ENCODE data around the gene INPP5A.

Gene INPP5A

DNA sequence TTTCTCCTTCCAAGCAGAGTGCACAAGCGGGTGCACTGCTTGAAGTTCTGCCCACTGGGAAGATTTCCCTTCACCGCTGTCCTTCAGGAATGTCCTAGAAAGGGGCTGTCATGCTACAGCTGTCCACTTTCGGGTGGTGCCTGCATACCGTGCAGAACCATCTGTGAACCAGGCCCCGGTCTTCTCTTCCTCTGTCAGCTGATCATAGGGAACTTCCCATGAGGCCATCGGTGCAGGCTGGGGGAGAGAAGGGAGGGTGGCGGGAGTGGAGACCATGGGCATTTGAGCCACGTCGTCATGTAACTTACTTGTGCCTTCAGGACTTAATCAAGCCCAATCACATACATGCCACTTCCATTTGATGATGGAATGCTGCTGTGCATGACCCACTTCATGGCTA, 136.7 kb downstream of the INPP5A start:
- in situ Hi-C loops (cut with MboI; ENCODE audit: low pct_unique_long_range_greater_than_20kb, low sequenced_read_pairs, unreplicated experiment) = no loop called here
- no peak for DNase-seq (ENCODE audit: low spot score)
- no peak for TF ChIP-seq CTCF (IDR thresholded peaks at IDR 0.05; ENCODE audit: extremely low read depth, insufficient read depth, missing control alignments)

DNA sequence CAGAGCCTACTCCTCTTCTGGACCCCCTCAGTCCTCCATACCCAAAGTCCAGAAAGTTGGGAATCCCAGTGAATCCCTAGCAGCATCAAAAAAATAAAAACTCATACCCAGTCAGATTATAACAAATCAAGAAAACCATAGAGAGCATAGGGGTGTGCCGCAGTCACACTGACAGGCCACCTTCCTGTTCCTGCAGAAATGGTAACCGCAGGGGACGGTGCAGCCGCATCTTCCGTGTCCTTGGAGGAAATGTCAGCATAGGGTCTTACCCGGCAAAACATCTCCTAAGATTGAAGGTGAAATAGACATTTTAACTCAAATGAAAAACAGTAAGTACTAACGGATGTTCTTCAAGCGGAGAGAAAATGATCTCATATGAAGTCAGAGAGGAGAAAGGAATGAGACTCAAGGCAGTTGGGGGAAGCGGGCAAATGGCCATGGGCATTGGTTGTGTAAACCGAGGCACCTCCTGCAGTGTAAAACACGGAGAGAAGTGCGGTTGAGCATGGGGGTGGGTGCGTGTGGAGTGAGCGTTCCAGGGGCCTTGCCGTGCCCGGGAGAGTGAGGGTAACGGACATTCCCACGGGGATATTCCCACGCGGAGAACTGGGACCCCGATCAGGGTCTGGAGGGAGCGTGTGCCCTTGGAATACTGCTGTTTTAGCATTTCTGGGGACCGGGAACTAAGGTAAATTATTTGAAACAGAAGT, 137.6 kb downstream of the INPP5A start:
- in situ Hi-C loops (cut with MboI; ENCODE audit: low pct_unique_long_range_greater_than_20kb, low sequenced_read_pairs, unreplicated experiment) = no loop called here
- DNase-seq (ENCODE audit: low spot score) = no peak
- no peak for TF ChIP-seq CTCF (IDR thresholded peaks at IDR 0.05; ENCODE audit: extremely low read depth, insufficient read depth, missing control alignments)

GRCh38 chr10:132676193-132676891, 138.8 kb downstream of the INPP5A start:
- TF ChIP-seq CTCF (IDR thresholded peaks at IDR 0.05; ENCODE audit: extremely low read depth, insufficient read depth, missing control alignments) = no peak
- in situ Hi-C loops (cut with MboI; ENCODE audit: low pct_unique_long_range_greater_than_20kb, low sequenced_read_pairs, unreplicated experiment) = no loop called here
- DNase-seq (ENCODE audit: low spot score) = no peak

- no peak for DNase-seq (ENCODE audit: low spot score)
- TF ChIP-seq CTCF (IDR thresholded peaks at IDR 0.05; ENCODE audit: extremely low read depth, insufficient read depth, missing control alignments) = no peak
- in situ Hi-C loops (cut with MboI; ENCODE audit: low pct_unique_long_range_greater_than_20kb, low sequenced_read_pairs, unreplicated experiment) = no loop called here
Observed at GRCh38 chr10:132677096-132677472, 139.5 kb downstream of the INPP5A start.

DNA sequence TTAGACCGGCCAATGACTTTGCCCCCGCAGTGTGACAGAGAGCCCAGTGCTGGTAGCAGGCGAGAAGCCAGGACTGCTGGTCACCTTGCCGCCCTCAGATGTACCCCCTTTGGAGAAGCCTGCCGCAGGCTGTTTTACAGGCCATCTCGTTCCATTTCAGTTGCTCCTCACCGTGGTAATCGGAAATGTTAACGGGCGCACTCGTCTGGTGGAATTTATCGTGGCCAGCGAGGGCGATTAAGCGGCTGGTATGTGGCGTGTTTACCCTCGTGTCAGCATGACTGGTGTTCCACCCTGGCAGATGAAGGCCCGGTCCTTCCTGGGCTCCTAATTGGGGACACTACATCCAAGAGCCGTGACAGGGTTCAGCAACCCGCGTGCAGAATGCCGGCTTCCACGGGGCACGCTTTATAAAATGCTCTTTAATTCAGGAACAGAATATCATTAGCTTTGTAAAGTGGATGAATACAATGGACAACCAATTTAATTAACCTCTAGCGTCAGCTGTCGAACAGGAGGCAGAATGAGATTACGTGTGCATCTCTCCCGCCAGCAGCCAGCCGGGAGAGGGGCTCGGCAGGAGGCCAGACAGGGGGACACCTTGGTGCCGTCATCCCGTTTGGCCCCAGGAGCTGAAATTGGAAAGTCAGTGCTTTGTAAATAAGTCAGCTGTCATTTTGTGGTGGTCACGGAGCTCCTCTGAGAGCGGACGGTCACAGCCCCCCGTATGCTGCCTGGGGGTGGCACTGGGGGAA, 140.1 kb downstream of the INPP5A start:
- no peak for TF ChIP-seq CTCF (IDR thresholded peaks at IDR 0.05; ENCODE audit: extremely low read depth, insufficient read depth, missing control alignments)
- no peak for DNase-seq (ENCODE audit: low spot score)
- in situ Hi-C loops (cut with MboI; ENCODE audit: low pct_unique_long_range_greater_than_20kb, low sequenced_read_pairs, unreplicated experiment) = no loop called here

DNA sequence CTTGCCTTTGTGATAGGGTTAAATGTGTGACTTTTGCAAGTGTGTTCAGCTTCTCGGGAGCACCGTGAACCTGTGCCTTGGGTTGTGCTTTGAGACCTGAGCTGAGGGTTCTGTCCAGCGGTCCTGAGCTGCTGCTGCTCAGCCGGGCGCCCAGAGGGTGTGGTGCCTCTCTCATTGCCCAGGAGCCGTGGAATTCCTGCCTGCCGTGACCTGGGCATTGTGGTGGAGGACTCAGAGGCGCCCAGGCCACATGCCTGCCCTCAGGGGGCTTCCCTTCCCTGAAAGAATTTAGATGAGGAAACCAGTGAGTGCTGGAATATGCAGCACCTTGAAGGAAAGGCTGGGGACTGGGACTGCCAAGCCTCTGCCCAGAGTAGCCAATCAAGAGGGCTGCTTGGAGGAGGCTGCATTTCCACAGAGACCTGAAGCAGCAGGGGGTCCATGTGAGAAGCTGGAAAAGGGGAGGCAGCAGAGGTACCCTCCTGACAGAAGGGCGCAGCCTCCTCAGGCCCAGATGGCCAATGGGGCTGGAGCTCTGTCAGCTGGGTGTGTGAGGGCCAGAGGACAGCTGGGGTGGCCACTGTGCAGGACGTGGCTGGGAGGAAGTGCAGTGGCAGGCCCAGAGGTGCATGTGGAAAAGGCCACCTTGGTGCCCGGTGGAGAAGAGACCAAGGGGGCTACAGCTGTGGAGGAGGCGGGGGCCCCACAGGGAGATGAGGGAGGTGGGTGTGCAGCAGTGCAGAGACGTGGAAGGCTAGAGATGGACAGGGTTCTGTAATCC, 141.0 kb downstream of the INPP5A start:
- TF ChIP-seq CTCF (IDR thresholded peaks at IDR 0.05; ENCODE audit: extremely low read depth, insufficient read depth, missing control alignments) = no peak
- DNase-seq (ENCODE audit: low spot score) = no peak
- in situ Hi-C loops (cut with MboI; ENCODE audit: low pct_unique_long_range_greater_than_20kb, low sequenced_read_pairs, unreplicated experiment) = no loop called here

Measured in GM13977 (cell line).